GM19351 (cell line): ENCODE data around the gene HAPLN2.
"Not testable (repeated sequence)": the region's sequence is repeated elsewhere in the genome, so short reads cannot be mapped to it uniquely, and the experiment has no call there.

Experiments used
- ATAC-seq: cut with Tn5 transposase; IDR thresholded peaks from one replicate; pipeline ENCODE4 v1.9.1; 2021; ENCODE audit warnings: mild to moderate bottlenecking, moderate library complexity; ENCODE audit not compliant: unreplicated experiment

The HAPLN2 gene

DNA sequence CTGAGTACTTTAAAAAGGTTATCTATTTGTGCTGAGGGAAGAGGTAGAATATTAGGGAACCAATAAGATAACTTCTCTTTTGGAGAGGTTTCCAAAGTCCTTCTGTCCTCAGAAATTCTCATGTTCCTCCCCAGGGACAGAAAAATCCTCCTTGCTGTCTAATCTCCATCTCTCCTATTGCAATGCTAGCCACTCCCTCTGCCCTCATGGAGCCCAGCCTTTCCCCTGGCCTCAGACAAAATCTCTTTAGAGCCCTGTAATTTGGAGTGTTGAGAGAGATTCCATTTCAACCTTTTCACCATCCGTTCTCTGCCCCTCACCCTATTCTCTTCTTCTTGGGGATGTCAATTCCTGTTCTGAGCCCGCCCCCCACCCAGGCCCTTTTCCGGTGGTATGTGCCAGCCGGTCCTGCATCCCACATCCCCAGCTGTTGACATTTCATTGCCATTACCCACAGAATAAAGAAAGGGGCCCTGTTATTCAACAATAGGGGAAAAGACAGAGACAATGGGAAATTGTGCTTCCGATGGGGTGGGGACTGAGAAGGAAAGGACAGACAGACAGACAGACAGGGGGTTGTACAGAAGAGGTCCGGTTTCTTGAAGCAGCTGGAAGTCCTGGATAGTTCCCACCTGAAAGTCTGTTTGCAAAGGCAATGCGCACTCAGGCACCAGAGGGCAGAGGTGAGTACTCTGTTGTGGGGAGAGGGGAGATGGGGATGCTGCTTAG lies at the start of gene HAPLN2:
TSS of gene HAPLN2 (plus strand) at position 563 of the 729 bp plus-strand sequence. CDS start 4,076 bp downstream, outside the sequence.
- no peak for ATAC-seq

GRCh38 chr1:156571261-156571852 lies 47.9 kb upstream of the HAPLN2 start:
- ATAC-seq = no peak

DNA sequence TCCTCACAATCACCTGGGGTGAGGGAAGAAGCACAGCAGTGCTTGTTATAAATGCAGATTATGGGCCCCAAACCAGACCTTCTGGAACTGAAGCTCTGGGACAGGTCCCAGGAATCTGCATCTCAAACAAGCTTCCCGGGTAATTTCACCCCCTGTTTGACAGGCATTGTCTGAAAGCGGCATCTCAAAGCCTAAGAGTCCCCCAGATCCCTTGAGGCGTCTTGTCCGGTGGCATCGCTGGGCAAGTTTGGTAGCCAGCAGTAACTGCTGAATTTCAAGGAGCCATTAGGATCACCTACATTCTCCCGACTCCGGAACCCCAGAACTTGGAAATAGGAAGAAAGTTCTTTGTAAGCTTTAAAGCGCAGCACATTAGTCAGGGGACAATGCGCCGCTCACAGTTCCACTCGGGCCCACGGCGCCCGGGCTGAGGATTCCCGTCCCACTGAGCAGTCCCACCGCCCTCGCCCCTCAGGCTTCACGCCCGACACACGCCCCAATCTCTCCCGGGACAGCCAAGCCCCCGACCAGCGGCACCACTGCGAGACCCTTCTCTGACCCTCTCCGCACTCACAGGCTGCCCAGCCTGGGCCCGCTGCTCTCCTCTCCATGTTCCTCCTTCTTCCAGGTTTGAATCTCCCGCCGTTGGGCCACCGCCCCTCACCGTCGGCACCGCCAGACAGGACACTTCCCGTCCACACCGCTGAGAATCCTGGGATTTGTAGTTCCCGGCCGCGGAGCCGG lies 47.1 kb upstream of the HAPLN2 start, which contains the start of gene IQGAP3:
TSS of gene IQGAP3 (minus strand) at position 647 of the 744 bp plus-strand sequence. CDS start at position 611, 36 bp downstream.
- peak; percentile 69 for ATAC-seq

DNA sequence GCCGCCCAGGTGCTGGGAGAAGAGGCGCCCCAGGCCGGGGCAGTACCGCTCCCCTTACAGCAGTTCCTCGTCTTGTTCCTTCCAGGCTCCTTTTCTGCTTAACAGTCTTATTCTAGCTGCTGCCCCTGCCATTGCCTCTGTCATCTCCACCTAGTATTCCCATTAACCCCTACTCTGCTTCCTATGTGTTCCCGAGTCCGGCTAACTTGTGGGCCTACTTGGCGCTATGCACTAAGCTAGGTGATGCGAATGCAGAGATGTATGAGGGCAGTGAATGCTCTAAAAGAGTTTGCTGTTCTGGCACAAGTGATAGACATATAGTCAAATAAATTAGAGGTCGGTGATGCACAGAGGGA lies 46.6 kb upstream of the HAPLN2 start:
- no peak for ATAC-seq

- no peak for ATAC-seq
Measured at GRCh38 chr1:156574039-156574633, 45.1 kb upstream of the HAPLN2 start.

DNA sequence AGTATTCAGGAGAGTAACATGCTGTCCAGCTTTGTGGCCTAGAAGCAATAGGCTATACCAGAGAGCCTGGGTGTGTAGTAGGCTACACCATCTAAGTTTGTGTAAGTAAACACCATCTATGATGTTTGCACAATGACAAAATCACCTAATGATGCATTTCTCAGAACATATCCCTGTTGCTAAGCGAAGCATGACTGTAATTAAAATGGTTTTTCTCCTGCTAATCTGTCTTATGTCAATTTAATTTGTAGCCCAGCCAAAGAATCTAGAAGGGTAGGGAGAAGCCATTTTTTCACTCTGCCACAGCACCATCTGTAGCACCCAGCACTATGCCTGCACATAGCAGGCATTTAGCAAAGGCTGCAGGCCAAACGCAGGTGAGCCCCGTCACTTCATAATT lies 41.7 kb upstream of the HAPLN2 start:
- no peak for ATAC-seq

DNA sequence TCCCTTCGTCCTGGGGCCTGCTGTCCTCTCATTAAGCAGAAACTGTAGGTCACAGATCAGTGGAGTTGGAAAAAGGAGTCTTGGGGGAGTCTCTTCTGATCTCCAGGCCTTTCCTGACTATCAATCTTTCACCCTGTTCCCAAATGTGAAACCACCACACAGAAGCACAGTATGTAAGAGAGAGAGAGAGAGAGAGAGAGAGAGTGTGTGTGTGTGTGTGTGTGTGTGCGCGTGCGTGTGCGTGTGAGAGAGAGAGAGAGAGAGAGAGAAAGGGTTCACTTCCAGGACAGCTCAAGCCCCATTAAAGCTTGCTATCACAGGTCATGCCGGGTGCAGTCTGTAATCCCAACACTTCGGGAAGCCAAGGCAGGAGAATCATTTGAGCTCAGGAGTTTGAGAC lies 41.2 kb upstream of the HAPLN2 start:
- no peak for ATAC-seq

DNA sequence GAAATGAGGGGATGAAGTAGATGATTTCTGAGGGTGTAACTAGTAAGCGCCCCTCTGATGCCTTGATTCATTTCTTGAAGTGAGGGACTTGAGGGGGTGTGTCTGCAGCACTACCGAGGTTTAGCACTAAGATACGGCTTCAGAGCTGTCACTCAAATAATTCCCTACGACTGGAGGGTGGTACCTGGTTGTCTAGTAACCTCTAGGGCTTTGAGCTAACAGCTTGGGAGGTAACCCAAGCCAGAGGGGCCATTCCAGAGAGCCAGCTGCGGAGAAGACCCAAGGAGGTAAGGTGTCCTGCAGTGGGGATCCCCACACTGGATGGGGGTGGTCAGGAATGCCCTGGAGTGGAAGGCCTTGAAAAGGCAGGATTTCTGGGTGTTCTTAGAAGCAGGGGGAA lies 39.7 kb upstream of the HAPLN2 start, which contains the start of gene TTC24:
TSS of gene TTC24 (plus strand) at position 252 of the 400 bp plus-strand sequence. CDS start 1,642 bp downstream, outside the sequence.
- no peak for ATAC-seq

GRCh38 chr1:156581661-156582387 lies 37.4 kb upstream of the HAPLN2 start:
- no peak for ATAC-seq

- ATAC-seq = peak; percentile 56
Measured at GRCh38 chr1:156582388-156583017, 36.7 kb upstream of the HAPLN2 start.

- no peak for ATAC-seq
Measured at GRCh38 chr1:156583821-156584622, 35.2 kb upstream of the HAPLN2 start.

GRCh38 chr1:156584813-156585212 lies 34.4 kb upstream of the HAPLN2 start:
- no peak for ATAC-seq

GRCh38 chr1:156586323-156586722 lies 32.9 kb upstream of the HAPLN2 start:
- no peak for ATAC-seq

DNA sequence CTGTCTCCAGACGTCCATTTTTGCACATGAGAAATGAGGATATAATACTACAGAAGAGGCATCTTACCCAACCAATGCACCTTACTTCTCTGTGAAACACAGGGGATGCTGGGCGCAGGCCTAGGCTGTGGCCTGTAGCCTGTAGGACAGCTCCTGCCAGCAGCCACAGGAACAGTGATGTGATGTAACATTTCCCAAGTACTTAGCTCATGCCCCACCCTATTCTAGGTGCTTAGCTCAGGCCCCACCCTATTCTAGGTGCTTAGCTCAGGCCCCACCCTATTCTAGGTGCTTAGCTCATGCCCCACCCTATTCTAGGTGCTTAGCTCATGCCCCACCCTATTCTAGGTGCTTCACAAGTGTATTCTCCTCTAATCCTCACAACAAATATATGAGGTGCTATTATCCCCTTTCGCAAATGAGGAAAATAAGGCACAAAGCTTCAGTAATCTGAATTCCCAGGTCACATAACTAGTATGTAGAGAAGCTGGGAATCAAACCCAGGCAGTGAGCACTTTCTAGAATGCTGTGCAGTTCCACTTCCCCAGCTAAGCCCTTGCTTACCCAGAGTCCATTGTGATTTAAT lies 32.2 kb upstream of the HAPLN2 start:
- no peak for ATAC-seq

GRCh38 chr1:156587927-156588326 lies 31.3 kb upstream of the HAPLN2 start:
- ATAC-seq = not testable (repeated sequence)

- no peak for ATAC-seq
Measured at GRCh38 chr1:156589546-156589945, 29.7 kb upstream of the HAPLN2 start.

DNA sequence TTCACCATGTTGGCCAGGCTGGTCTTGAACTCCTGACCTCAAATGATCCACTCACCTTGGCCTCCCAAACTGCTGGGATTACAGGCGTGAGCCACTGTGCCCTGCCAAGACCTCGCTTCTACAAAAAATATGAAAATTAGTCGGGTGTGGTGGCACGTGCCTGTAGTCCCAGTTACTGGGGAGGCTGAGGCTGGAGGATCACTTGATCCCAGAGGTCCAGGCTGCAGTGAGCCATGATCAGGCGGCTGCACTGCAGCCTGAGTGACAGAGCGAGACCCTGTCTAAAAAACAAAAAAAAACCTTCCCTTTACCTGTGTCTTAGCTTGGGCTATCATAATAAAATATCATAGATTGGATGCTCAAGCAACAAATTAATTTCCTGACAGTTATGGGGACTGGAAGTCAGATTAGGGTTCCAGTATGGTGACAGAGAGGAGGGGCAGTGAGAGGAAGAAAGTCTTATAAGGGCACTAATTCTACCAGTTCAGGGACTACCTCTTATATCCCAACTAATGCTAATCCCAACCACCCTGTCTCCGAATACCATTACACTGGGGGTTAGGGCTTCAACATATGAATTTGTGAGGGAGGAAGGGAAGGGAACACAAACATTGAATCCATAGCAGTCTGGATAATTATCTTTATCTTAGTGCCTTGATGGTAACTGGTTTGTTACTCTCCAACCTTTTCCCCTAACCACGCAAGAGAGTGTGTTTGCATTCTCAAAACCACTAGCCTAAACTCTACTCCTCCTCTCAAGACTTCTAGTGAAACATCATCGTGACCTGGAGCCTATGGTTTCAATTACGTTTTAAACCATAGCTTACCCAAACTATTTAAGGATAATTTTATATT lies 28.7 kb upstream of the HAPLN2 start:
- no peak for ATAC-seq

GRCh38 chr1:156591181-156591431 lies 28.1 kb upstream of the HAPLN2 start:
- peak; percentile 17 for ATAC-seq
